ENCODE data around the gene FTO. TPM values are rescaled to one million over a fixed set of nuclear protein-coding genes. Genes with fewer than 3 reads are reported as not detected.

The FTO gene
- total and polyA plus RNA-seq, 2 of the 13 experiments (the other 11 are each of a cell fraction or from before 2014, with no cell fraction given) = 41.6 to 55.8 TPM

- TF ChIP-seq ZNF609 (CRISPR knock-in tag; IDR thresholded peaks at IDR 0.05; ENCODE audit: borderline replicate concordance) = peak; percentile 70
- peak; percentile 32; the same call in 1 of the 2 replicates for TF ChIP-seq AHDC1 (CRISPR knock-in tag; IDR thresholded peaks at IDR 0.05; ENCODE audit: borderline replicate concordance)
- 0 out of 2 replicates have a peak, but pooled peaks have one; percentile 20 for TF ChIP-seq ISL2 (CRISPR knock-in tag; IDR thresholded peaks at IDR 0.05)
- 0 out of 2 replicates have a peak, but pooled peaks have one; percentile 5 for TF ChIP-seq SALL1 (CRISPR knock-in tag; IDR thresholded peaks at IDR 0.05)
- no peak for TF ChIP-seq ELF4 (CRISPR knock-in tag; IDR thresholded peaks at IDR 0.05; ENCODE audit: borderline replicate concordance)
- TF ChIP-seq CCAR2 (optimal IDR thresholded peaks at IDR 0.05; ENCODE audit: low read depth, low read length) = no peak
- TF ChIP-seq ZNF761 (CRISPR knock-in tag; conservative IDR thresholded peaks at IDR 0.05) = 0 out of 2 replicates have a peak, but pooled peaks have one; percentile 48
- no peak for TF ChIP-seq ZBTB2 (CRISPR knock-in tag; IDR thresholded peaks at IDR 0.05; ENCODE audit: low read depth)
- TF ChIP-seq EP300 (IDR thresholded peaks at IDR 0.05; ENCODE audit: low read depth in 2 of 2, low read length in 2 of 2) = peak in 1 of 2 experiments; percentile 32; a peak in 1 of 4 replicates
- TF ChIP-seq EP300 (CRISPR knock-in tag; IDR thresholded peaks at IDR 0.05; ENCODE audit: borderline replicate concordance) = no peak
- no peak for TF ChIP-seq LCORL (IDR thresholded peaks at IDR 0.05)
- TF ChIP-seq LCORL (CRISPR knock-in tag; IDR thresholded peaks at IDR 0.05) = peak; percentile 62
- peak; percentile 4; the same call in 1 of the 2 replicates for TF ChIP-seq MEIS1 (CRISPR knock-in tag; IDR thresholded peaks at IDR 0.05; ENCODE audit: borderline replicate concordance)
- peak; percentile 52 for TF ChIP-seq PITX1 (CRISPR knock-in tag; IDR thresholded peaks at IDR 0.05)
Observed at GRCh38 chr16:53848277-53848942, 144.5 kb downstream of the FTO start (continued).
